Breast epithelium (tissue), 4 donors: Measurements from ENCODE around the gene FAM81A. TPM values are rescaled to one million over a fixed set of nuclear protein-coding genes. Genes with fewer than 3 reads are reported as not detected.

ENCODE experiments used
- DNase-seq, 2 donors: peaks; one replicate each; pipeline ENCODE4 v3.0.0-alpha.2; 2019; ENCODE audit warnings: low spot score in 2 of 2
- H3K27ac ChIP-seq, 2 donors: fragments of 200-600 bp; sonication (generic) in 1 of 2; one replicate each; pipeline ENCODE4 v1.5.1; 2016 to 2019; ENCODE audit warnings: mild to moderate bottlenecking in 1 of 2
- H3K27me3 ChIP-seq, 2 donors: fragments of 200-600 bp; sonication (generic) in 1 of 2; one replicate each; pipeline versions ENCODE4 v1.5.1 to v1.6.0; 2017 to 2019; ENCODE audit warnings: control low read depth in 1 of 2, mild to moderate bottlenecking in 1 of 2
- H3K36me3 ChIP-seq: fragments of 200-600 bp; one replicate; pipeline ENCODE4 v1.5.1; 2019
- H3K4me1 ChIP-seq, 2 donors: fragments of 200-600 bp; sonication (generic); one replicate each; pipeline ENCODE4 v1.5.1; 2016 to 2019; ENCODE audit warnings: control low read depth in 1 of 2
- H3K4me3 ChIP-seq, 3 donors: fragments of 200-600 bp; sonication (generic); 1 replicate in 2 of 3; 2 replicates in 1 of 3; pipeline ENCODE4 v1.5.1; 2016 to 2019; ENCODE audit warnings: mild to moderate bottlenecking in 3 of 3, moderate library complexity in 2 of 3
- H3K9me3 ChIP-seq, 2 donors: fragments of 200-600 bp; sonication (generic) in 1 of 2; one replicate each; pipeline ENCODE4 v1.5.1; 2016 to 2019; ENCODE audit warnings: control low read depth in 1 of 2
- POLR2A ChIP-seq: fragments of 450-650 bp; IDR thresholded peaks from one replicate; pipeline ENCODE4 v1.6.1; 2016; ENCODE audit warnings: antibody characterized with exemption, mild to moderate bottlenecking, moderate library complexity
- POLR2AphosphoS5 ChIP-seq, 3 donors: sonication (generic); formaldehyde crosslinking; IDR thresholded peaks; one replicate each; pipeline ENCODE4 v1.6.1; 2017; ENCODE audit warnings: antibody characterized with exemption in 3 of 3
- intact Hi-C: fragments of 100-400 bp; cut with DNase I; formaldehyde crosslinking; loops from one replicate; pipeline ENCODE4 v1.15.1; 2023; ENCODE audit warnings: low total_unique reads
- total RNA-seq, 3 donors: library from RNA; depleted of rRNA; stranded (reverse); fragments of >200 nt; gene quantifications; one replicate each; pipeline ENCODE4 v1.1.0, GENCODE V29; 2016
- TF ChIP-seq, protein P1 (sequence below), 3 donors: fragments of 450-650 bp; IDR thresholded peaks; one replicate each; pipeline ENCODE4 v1.5.1; 2016 to 2017; ENCODE audit warnings: antibody characterized with exemption in 3 of 3, mild to moderate bottlenecking in 3 of 3, moderate library complexity in 3 of 3

FAM81A gene
- 1 to 10 TPM in 2 of 3 donors, not detected in 1; 1.2 to 2.3 TPM for total RNA-seq

DNA sequence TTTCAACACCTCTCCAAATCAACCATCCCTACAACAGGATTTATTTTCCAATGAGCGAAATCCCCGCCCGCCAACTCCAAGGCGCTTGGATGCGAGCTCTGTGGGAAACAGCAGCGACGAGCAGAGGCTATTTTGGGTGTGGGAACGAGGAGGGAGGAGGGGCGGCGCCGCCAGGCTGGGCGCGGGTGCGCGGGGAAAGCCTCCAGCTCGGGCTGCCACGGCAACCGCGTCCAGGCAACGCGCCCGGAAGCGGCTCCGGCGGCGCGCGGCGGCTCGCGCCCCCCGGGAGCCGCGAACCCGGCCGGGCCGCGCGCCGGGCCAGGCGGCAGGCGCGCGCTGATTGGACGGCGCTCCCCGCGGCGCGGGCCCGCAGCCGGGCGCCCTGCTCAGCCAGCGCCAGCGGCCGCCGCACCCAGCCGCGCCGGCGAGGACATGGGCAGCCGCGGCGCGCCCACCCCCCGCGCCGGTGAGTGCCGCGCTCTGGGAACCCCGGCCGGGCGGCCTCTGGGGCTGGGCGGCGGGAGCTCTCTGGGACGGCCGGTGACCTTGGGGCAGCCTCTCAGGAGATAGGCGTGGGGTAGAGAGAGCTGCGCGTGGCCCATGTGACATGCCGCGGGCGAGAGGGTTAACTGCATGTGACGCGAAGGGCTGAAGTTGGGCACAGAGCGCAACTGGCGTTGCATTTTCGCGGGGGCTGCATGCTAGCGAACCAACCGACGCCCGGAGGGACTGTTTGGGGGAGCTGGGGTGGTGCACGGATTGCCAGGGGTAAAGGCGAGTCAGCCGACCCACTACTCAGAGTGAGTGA lies at the start of gene FAM81A:
Gene FAM81A, plus strand, starts transcription at position 370 of the 808 bp plus-strand sequence. CDS start 20,441 bp downstream, outside the sequence.
- no peaks in the 10 kb centered on the region for H3K27me3 ChIP-seq
- TF ChIP-seq POLR2A (no peak), POLR2AphosphoS5 (IDR thresholded peaks at IDR 0.05) (no peak)
- TF ChIP-seq, protein P1, sequence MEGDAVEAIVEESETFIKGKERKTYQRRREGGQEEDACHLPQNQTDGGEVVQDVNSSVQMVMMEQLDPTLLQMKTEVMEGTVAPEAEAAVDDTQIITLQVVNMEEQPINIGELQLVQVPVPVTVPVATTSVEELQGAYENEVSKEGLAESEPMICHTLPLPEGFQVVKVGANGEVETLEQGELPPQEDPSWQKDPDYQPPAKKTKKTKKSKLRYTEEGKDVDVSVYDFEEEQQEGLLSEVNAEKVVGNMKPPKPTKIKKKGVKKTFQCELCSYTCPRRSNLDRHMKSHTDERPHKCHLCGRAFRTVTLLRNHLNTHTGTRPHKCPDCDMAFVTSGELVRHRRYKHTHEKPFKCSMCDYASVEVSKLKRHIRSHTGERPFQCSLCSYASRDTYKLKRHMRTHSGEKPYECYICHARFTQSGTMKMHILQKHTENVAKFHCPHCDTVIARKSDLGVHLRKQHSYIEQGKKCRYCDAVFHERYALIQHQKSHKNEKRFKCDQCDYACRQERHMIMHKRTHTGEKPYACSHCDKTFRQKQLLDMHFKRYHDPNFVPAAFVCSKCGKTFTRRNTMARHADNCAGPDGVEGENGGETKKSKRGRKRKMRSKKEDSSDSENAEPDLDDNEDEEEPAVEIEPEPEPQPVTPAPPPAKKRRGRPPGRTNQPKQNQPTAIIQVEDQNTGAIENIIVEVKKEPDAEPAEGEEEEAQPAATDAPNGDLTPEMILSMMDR (IDR thresholded peaks at IDR 0.05), result no peak
- DNase-seq, result peak; percentile 34 to 57
- H3K4me3 ChIP-seq, result peak within 1 kb of the TSS; percentile 36 to 83 (median 57)
- intact Hi-C loops, result no loop called here
- peaks cover 0 to 6% of the 10 kb centered on the region in 2 donors for H3K4me1 ChIP-seq
- no peaks in the 10 kb centered on the region for H3K36me3 ChIP-seq
- H3K27ac ChIP-seq, result no peak within 1 kb of the TSS
- H3K9me3 ChIP-seq, result no peaks in the 10 kb centered on the region

DNA sequence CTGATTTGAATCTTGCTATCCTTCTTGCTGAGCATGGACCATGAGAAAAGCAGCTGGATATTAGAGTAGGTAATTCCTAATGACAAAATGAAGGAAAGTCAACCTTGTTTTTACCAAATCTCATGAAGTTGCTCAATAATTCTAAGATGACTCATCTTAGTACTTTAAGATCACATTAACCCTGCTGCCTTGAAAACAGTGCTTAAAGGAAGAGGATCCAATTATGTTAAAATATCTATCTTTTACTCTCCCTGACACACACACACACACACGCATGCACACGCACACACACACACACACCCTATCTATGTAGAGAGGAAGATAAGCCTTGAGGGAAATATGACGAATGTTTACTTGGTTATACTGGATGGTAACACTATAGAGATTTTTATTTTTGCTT lies 49.3 kb upstream of the FAM81A start:
- TF ChIP-seq POLR2AphosphoS5 (IDR thresholded peaks at IDR 0.05), result no peak
- no peak for TF ChIP-seq POLR2A
- TF ChIP-seq, protein P1 (IDR thresholded peaks at IDR 0.05), result no peak
- intact Hi-C loops, result no loop called here
- Histone ChIP-seq H3K9me3 (no peaks in the 10 kb centered on the region), H3K27me3 (no peaks in the 10 kb centered on the region), H3K27ac (peak overlapping the region; percentile 14 to 29), H3K4me1 (no peaks in the 10 kb centered on the region), H3K4me3 (no peak overlapping the region), H3K36me3 (no peaks in the 10 kb centered on the region)
- DNase-seq, result no peak

DNA sequence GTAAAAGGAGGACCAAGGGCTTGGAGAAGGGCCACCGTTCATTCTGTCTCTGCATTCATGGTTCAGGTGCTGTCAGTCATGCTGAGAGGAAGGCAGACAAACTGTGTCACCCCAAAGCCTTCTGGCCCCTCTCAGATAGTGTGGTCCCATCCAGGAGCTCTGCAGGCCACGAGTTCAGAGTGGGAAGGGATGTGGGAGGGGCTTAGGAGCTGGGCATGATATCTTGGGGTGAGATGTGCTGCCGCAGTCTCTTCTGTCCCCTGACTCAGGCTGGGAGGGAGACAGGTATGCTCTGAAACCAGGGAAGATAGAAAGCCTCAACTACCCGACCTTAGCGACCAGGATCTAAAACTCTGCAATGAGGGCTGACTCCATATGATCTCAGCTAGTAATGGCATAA lies 45.7 kb upstream of the FAM81A start:
- intact Hi-C loops, result no loop called here
- no peak for TF ChIP-seq POLR2AphosphoS5 (IDR thresholded peaks at IDR 0.05)
- TF ChIP-seq, protein P1 (IDR thresholded peaks at IDR 0.05), result no peak
- TF ChIP-seq POLR2A, result no peak
- Histone ChIP-seq H3K4me3 (no peak overlapping the region), H3K27me3 (no peaks in the 10 kb centered on the region), H3K27ac (no peak overlapping the region), H3K9me3 (no peaks in the 10 kb centered on the region), H3K4me1 (no peaks in the 10 kb centered on the region), H3K36me3 (no peaks in the 10 kb centered on the region)
- DNase-seq, result no peak

DNA sequence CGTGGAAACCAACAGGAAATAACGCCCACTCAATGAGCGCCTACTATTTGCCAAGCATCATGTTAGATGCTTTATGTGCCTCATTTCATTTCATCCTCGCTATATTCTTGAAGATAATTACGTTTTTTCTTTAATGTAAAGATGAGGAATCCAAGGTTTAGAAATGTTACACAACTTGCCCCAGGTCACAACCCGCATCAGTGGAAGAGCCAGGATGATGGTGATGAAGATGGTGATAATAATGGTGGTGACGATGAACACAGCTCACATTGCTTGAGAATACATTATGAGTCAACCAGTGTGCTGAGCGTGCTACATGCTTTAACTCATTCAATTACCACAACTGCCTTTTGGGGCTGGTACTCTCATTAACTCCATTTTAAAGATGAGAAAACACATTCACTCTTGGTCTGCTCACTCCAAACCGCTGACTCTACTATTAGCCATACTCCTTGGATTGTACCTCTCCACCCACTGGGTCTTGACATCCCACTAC lies 43.8 kb upstream of the FAM81A start:
- intact Hi-C loops, result no loop called here
- DNase-seq, result no peak
- no peaks in the 10 kb centered on the region for H3K4me1 ChIP-seq
- no peaks in the 10 kb centered on the region for H3K9me3 ChIP-seq
- H3K27ac ChIP-seq, result no peak overlapping the region
- H3K36me3 ChIP-seq, result no peaks in the 10 kb centered on the region
- H3K4me3 ChIP-seq, result no peak overlapping the region
- H3K27me3 ChIP-seq, result no peaks in the 10 kb centered on the region
- TF ChIP-seq, protein P1 (IDR thresholded peaks at IDR 0.05), result no peak
- TF ChIP-seq POLR2A (no peak), POLR2AphosphoS5 (IDR thresholded peaks at IDR 0.05) (no peak)

DNA sequence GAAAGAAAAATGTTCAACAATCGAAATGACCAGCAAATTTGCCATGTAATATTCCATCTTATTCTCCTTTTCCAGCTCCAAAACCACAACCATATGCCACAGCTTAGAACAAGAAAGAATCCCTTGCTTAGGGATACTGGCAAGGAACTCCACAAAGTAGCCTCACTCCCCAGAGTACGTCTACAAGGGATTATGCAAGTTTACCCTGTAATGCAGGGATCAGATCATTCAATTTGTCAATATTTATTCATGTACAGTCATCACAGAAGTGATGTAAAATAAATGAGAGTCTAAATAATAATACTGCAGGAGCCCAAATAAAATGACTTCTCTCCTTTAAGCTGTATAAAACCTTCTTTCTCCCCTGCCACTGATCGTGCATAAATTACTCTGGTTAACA lies 41.8 kb upstream of the FAM81A start:
- H3K27me3 ChIP-seq, result no peaks in the 10 kb centered on the region
- TF ChIP-seq POLR2A (no peak), POLR2AphosphoS5 (IDR thresholded peaks at IDR 0.05) (no peak)
- TF ChIP-seq, protein P1 (IDR thresholded peaks at IDR 0.05), result no peak
- DNase-seq, result no peak
- no peaks in the 10 kb centered on the region for H3K4me1 ChIP-seq
- no peak overlapping the region for H3K4me3 ChIP-seq
- no peaks in the 10 kb centered on the region for H3K36me3 ChIP-seq
- intact Hi-C loops, result no loop called here
- H3K27ac ChIP-seq, result no peak overlapping the region
- H3K9me3 ChIP-seq, result no peaks in the 10 kb centered on the region
